OCI-LY3 (cell line): Measurements from ENCODE around the gene IFT122.

ENCODE experiments used
- H2AFZ ChIP-seq: fragments of 200-600, 300-600 bp; shearing (Covaris generic); 2 replicates; pipeline ENCODE4 v1.6.0; 2014; ENCODE audit warnings: antibody characterized with exemption, low read depth, low read length
- H3K27ac ChIP-seq: fragments of 200-600, 300-600 bp; sonication (generic); 2 replicates; pipeline ENCODE4 v1.5.1; 2014; ENCODE audit warnings: mild to moderate bottlenecking, low read length, moderate library complexity, mixed read lengths
- H3K27me3 ChIP-seq: fragments of 200-600, 300-600 bp; sonication (generic); 2 replicates; pipeline ENCODE4 v1.6.1; 2014; ENCODE audit warnings: low read depth, low read length, mixed read lengths
- H3K36me3 ChIP-seq: fragments of 200-600, 300-600 bp; sonication (generic); replicated peaks from 2 replicates; pipeline ENCODE3; 2014; ENCODE audit warnings: low read depth, low read length, mixed read lengths
- H3K4me1 ChIP-seq: fragments of 300-600, 200-600 bp; sonication (generic); 2 replicates; pipeline ENCODE4 v1.6.1; 2014; ENCODE audit warnings: low read length, mixed read lengths
- H3K4me2 ChIP-seq: fragments of 200-600, 300-600 bp; sonication (generic); 2 replicates; pipeline ENCODE4 v1.6.1; 2014; ENCODE audit warnings: low read length, mixed read lengths
- H3K4me3 ChIP-seq: fragments of 300-600, 200-600 bp; sonication (generic); 2 replicates; pipeline ENCODE4 v1.5.1; 2014; ENCODE audit warnings: antibody characterized with exemption, mild to moderate bottlenecking, low read length, moderate library complexity
- H3K79me2 ChIP-seq: fragments of 300-600, 200-600 bp; shearing (Covaris generic); 2 replicates; pipeline ENCODE4 v1.6.1; 2014; ENCODE audit warnings: mild to moderate bottlenecking, low read length, mixed read lengths
- H3K9ac ChIP-seq: fragments of 300-600, 200-600 bp; shearing (Covaris generic); 2 replicates; pipeline ENCODE4 v1.6.0; 2014; ENCODE audit warnings: mild to moderate bottlenecking, low read length, moderate library complexity
- H3K9me3 ChIP-seq: fragments of 200-600, 300-600 bp; shearing (Covaris generic); 2 replicates; pipeline ENCODE4 v1.6.1; 2014; ENCODE audit warnings: low read length, mixed read lengths; ENCODE audit not compliant: insufficient read depth
- H4K20me1 ChIP-seq: fragments of 200-600, 300-600 bp; sonication (generic); 2 replicates; pipeline ENCODE4 v1.6.1; 2016; ENCODE audit warnings: low read length, mixed read lengths; ENCODE audit not compliant: insufficient read depth
- EZH2phosphoT487 ChIP-seq: fragments of 200-600 bp; shearing (Covaris generic); IDR thresholded peaks from 2 replicates; pipeline ENCODE4 v1.6.1; 2018; ENCODE audit warnings: antibody characterized with exemption, mixed run types, low read depth
- TF ChIP-seq, protein P1 (sequence below): fragments of 200-600, 300-600 bp; sonication (generic); IDR thresholded peaks from 2 replicates; pipeline ENCODE4 v1.5.1; 2014; ENCODE audit warnings: antibody characterized with exemption, low read length, low read depth

The IFT122 gene

DNA sequence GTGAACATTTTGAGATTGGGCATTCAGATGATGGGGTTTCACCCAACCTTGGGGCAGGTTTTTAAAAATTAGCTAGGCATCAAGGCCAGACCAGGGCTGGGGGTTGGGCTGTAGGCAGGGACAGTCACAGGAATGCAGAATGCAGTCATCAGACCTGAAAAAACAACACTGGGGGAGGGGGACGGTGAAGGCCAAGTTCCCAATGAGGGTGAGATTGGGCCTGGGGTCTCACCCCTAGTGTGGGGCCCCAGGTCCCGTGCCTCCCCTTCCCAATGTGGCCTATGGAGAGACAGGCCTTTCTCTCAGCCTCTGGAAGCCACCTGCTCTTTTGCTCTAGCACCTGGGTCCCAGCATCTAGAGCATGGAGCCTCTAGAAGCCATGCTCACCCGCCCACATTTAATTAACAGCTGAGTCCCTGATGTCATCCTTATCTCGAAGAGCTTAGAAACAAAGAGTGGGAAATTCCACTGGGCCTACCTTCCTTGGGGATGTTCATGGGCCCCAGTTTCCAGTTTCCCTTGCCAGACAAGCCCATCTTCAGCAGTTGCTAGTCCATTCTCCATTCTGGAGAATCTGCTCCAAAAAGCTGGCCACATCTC lies 94.5 kb downstream of the IFT122 start:
- H3K4me1 ChIP-seq: no peaks in the 10 kb centered on the region
- no peaks in the 10 kb centered on the region for H3K79me2 ChIP-seq
- no peak overlapping the region for H3K27ac ChIP-seq
- peaks cover 12% of the 10 kb centered on the region for H3K27me3 ChIP-seq
- no peak overlapping the region for H3K4me3 ChIP-seq
- TF ChIP-seq EZH2phosphoT487: no peak
- TF ChIP-seq, protein P1, sequence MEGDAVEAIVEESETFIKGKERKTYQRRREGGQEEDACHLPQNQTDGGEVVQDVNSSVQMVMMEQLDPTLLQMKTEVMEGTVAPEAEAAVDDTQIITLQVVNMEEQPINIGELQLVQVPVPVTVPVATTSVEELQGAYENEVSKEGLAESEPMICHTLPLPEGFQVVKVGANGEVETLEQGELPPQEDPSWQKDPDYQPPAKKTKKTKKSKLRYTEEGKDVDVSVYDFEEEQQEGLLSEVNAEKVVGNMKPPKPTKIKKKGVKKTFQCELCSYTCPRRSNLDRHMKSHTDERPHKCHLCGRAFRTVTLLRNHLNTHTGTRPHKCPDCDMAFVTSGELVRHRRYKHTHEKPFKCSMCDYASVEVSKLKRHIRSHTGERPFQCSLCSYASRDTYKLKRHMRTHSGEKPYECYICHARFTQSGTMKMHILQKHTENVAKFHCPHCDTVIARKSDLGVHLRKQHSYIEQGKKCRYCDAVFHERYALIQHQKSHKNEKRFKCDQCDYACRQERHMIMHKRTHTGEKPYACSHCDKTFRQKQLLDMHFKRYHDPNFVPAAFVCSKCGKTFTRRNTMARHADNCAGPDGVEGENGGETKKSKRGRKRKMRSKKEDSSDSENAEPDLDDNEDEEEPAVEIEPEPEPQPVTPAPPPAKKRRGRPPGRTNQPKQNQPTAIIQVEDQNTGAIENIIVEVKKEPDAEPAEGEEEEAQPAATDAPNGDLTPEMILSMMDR: no peak
- no peaks in the 10 kb centered on the region for H3K9me3 ChIP-seq
- no peaks in the 10 kb centered on the region for H3K36me3 ChIP-seq
- no peak overlapping the region for H3K9ac ChIP-seq
- H2AFZ ChIP-seq: no peak overlapping the region
- H3K4me2 ChIP-seq: no peak overlapping the region
- no peaks in the 10 kb centered on the region for H4K20me1 ChIP-seq

GRCh38 chr3:129535075-129535474 lies 95.1 kb downstream of the IFT122 start:
- Histone ChIP-seq H3K4me3 (no peak overlapping the region), H3K9me3 (no peaks in the 10 kb centered on the region), H3K4me2 (no peak overlapping the region), H3K27ac (no peak overlapping the region), H3K27me3 (peaks cover 12% of the 10 kb centered on the region), H4K20me1 (no peaks in the 10 kb centered on the region), H3K79me2 (no peaks in the 10 kb centered on the region), H2AFZ (no peak overlapping the region), H3K9ac (no peak overlapping the region), H3K36me3 (no peaks in the 10 kb centered on the region), H3K4me1 (no peaks in the 10 kb centered on the region)
- TF ChIP-seq, protein P1: no peak
- TF ChIP-seq EZH2phosphoT487: no peak

- Histone ChIP-seq H3K9ac (no peak overlapping the region), H3K27me3 (peaks cover 12% of the 10 kb centered on the region), H3K9me3 (no peaks in the 10 kb centered on the region), H2AFZ (no peak overlapping the region), H3K4me2 (no peak overlapping the region), H3K4me1 (no peaks in the 10 kb centered on the region), H3K4me3 (no peak overlapping the region), H3K79me2 (no peaks in the 10 kb centered on the region), H3K27ac (no peak overlapping the region), H4K20me1 (no peaks in the 10 kb centered on the region), H3K36me3 (no peaks in the 10 kb centered on the region)
- no peak for TF ChIP-seq EZH2phosphoT487
- TF ChIP-seq, protein P1: no peak
These were observed 96.3 kb downstream of the IFT122 start for GRCh38 chr3:129536374-129536667.

GRCh38 chr3:129536804-129537203 lies 96.8 kb downstream of the IFT122 start:
- TF ChIP-seq EZH2phosphoT487: no peak
- TF ChIP-seq, protein P1: no peak
- H2AFZ ChIP-seq: no peak overlapping the region

More at GRCh38 chr3:129536804-129537203, 96.8 kb downstream of the IFT122 start:
- Histone ChIP-seq H4K20me1 (no peaks in the 10 kb centered on the region), H3K27ac (no peak overlapping the region), H3K9ac (no peak overlapping the region), H3K36me3 (no peaks in the 10 kb centered on the region), H3K4me2 (no peak overlapping the region), H3K4me3 (no peak overlapping the region), H3K9me3 (no peaks in the 10 kb centered on the region), H3K27me3 (peaks cover 12% of the 10 kb centered on the region), H3K4me1 (no peaks in the 10 kb centered on the region), H3K79me2 (no peaks in the 10 kb centered on the region)
